GM23248 (cell line): ENCODE data around the gene DNAH11. TPM values are rescaled to one million over a fixed set of nuclear protein-coding genes. Genes with fewer than 3 reads are reported as not detected.

ENCODE experiments used
- DNase-seq: peaks from one replicate; pipeline ENCODE4 v3.0.0-alpha.2; 2015
- H2AFZ ChIP-seq: fragments of 200-600 bp; sonication (generic); 2 replicates; pipeline ENCODE4 v1.6.1; 2016; ENCODE audit warnings: antibody characterized with exemption
- H3F3A ChIP-seq: fragments of 200-600 bp; sonication (generic); 2 replicates; pipeline ENCODE4 v1.6.1; 2016; ENCODE audit warnings: mild to moderate bottlenecking, antibody characterized with exemption, mixed run types; ENCODE audit not compliant: insufficient read depth
- H3K27ac ChIP-seq: fragments of 200-600 bp; sonication (generic); 2 replicates; pipeline ENCODE4 v1.5.1; 2016; ENCODE audit warnings: mild to moderate bottlenecking
- H3K27me3 ChIP-seq: fragments of 200-600 bp; sonication (generic); replicated peaks from 2 replicates; pipeline ENCODE4 v1.6.1; 2016; ENCODE audit warnings: mild to moderate bottlenecking; ENCODE audit not compliant: insufficient read depth
- H3K36me3 ChIP-seq: fragments of 200-600 bp; sonication (generic); 2 replicates; pipeline ENCODE4 v1.6.1; 2016; ENCODE audit warnings: low read depth, mild to moderate bottlenecking
- H3K4me1 ChIP-seq: fragments of 200-600 bp; sonication (generic); 2 replicates; pipeline ENCODE4 v1.6.1; 2016; ENCODE audit warnings: mild to moderate bottlenecking; ENCODE audit not compliant: insufficient read depth
- H3K4me2 ChIP-seq: fragments of 200-600 bp; sonication (generic); one replicate; pipeline ENCODE4 v1.6.1; 2016; ENCODE audit warnings: mild to moderate bottlenecking; ENCODE audit not compliant: unreplicated experiment
- H3K4me3 ChIP-seq: fragments of 200-600 bp; sonication (generic); 2 replicates; pipeline ENCODE4 v1.5.1; 2016; ENCODE audit warnings: mild to moderate bottlenecking
- H3K79me2 ChIP-seq: fragments of 200-600 bp; sonication (generic); 2 replicates; pipeline ENCODE4 v1.6.1; 2016; ENCODE audit warnings: mild to moderate bottlenecking; ENCODE audit not compliant: insufficient read depth
- H3K9ac ChIP-seq: fragments of 200-600 bp; sonication (generic); 2 replicates; pipeline ENCODE4 v1.6.1; 2016; ENCODE audit warnings: mild to moderate bottlenecking
- H3K9me2 ChIP-seq: fragments of 200-600 bp; sonication (generic); 2 replicates; pipeline ENCODE4 v1.6.1; 2016; ENCODE audit warnings: mixed run types, mild to moderate bottlenecking, moderate library complexity; ENCODE audit not compliant: insufficient read depth
- H3K9me3 ChIP-seq: fragments of 200-600 bp; sonication (generic); one replicate; pipeline ENCODE4 v1.6.1; 2017; ENCODE audit warnings: low read depth
- H4K20me1 ChIP-seq: fragments of 200-600 bp; sonication (generic); 2 replicates; pipeline ENCODE4 v1.6.0; 2016; ENCODE audit not compliant: insufficient read depth
- EZH2 ChIP-seq: fragments of 200-600 bp; sonication (generic); IDR thresholded peaks from 2 replicates; pipeline ENCODE4 v1.6.1; 2018; ENCODE audit warnings: antibody characterized with exemption, mild to moderate bottlenecking; ENCODE audit not compliant: insufficient read depth, poor library complexity, severe bottlenecking
- EZH2phosphoT487 ChIP-seq: fragments of 200-600 bp; sonication (generic); IDR thresholded peaks from 2 replicates; pipeline ENCODE4 v1.6.1; 2018; ENCODE audit warnings: antibody characterized with exemption, moderate library complexity, mild to moderate bottlenecking, low read depth; ENCODE audit not compliant: insufficient read depth
- WGBS, 2 experiments: methylation state at CpG; one replicate each; pipeline ENCODE4 v1.1.6; 2015 to 2017; ENCODE audit warnings: low lambda C conversion rate in 2 of 2, low coverage in 1 of 2; ENCODE audit errors: missing lambda C conversion rate in 2 of 2; 5-methylcytosine and 5-hydroxymethylcytosine counted together
- in situ Hi-C: fragments of 300-500 bp; cut with MboI; formaldehyde crosslinking; loops from 2 replicates; pipeline ENCODE4 v1.15.0; 2020
- polyA plus RNA-seq: library from polyadenylated mRNA; unstranded; fragments of >200 nt; fragmentation: Nextera tagmentation; extraction: Ambion mirVana; gene quantifications from 2 replicates; pipeline ENCODE4 v1.2.1, GENCODE V29; 2016
- total RNA-seq: library from RNA; depleted of rRNA; stranded (reverse); fragments of >200 nt; shearing (Covaris generic); gene quantifications from 2 replicates; pipeline ENCODE4 v1.2.3, GENCODE V29; 2014

The DNAH11 gene
- total and polyA plus RNA-seq, 2 experiments from 2014 or later, result 0.91 to 3.1 TPM

GRCh38 chr7:21608465-21608864 is 65.6 kb downstream of the DNAH11 start:
- no peaks in the 10 kb centered on the region for H3K79me2 ChIP-seq
- no peak overlapping the region for H3K4me3 ChIP-seq
- H3K9me3 ChIP-seq, result no peaks in the 10 kb centered on the region
- in situ Hi-C loops, result no loop called here
- peaks cover 6% of the 10 kb centered on the region; the same call in 1 of the 2 replicates for H3K27me3 ChIP-seq
- TF ChIP-seq EZH2 (no peak), EZH2phosphoT487 (no peak)
- no peak overlapping the region for H3K4me2 ChIP-seq
- H3F3A ChIP-seq, result no peaks in the 10 kb centered on the region
- WGBS, 2 experiments, result 22% methylated on average over 3 of the region's 3 CpGs
- H2AFZ ChIP-seq, result no peak overlapping the region
- H3K4me1 ChIP-seq, result no peaks in the 10 kb centered on the region
- no peak for DNase-seq
- no peaks in the 10 kb centered on the region for H3K9me2 ChIP-seq
- no peaks in the 10 kb centered on the region for H4K20me1 ChIP-seq
- H3K36me3 ChIP-seq, result no peaks in the 10 kb centered on the region
- H3K9ac ChIP-seq, result no peak overlapping the region
- no peak overlapping the region for H3K27ac ChIP-seq

GRCh38 chr7:21611129-21611528 is 68.3 kb downstream of the DNAH11 start:
- WGBS, 2 experiments, result 12 to 16% methylated on average over 4 of the region's 4 CpGs
- Histone ChIP-seq H3K4me2 (no peak overlapping the region), H3K9me3 (no peaks in the 10 kb centered on the region), H3K27ac (no peak overlapping the region), H3K36me3 (no peaks in the 10 kb centered on the region), H3K4me1 (no peaks in the 10 kb centered on the region), H4K20me1 (no peaks in the 10 kb centered on the region), H3K79me2 (no peaks in the 10 kb centered on the region), H3K9ac (no peak overlapping the region), H2AFZ (no peak overlapping the region), H3K4me3 (no peak overlapping the region), H3K9me2 (no peaks in the 10 kb centered on the region), H3K27me3 (peaks cover 10% of the 10 kb centered on the region; the same call in 1 of the 2 replicates), H3F3A (no peaks in the 10 kb centered on the region)
- TF ChIP-seq EZH2 (no peak), EZH2phosphoT487 (no peak)
- no peak for DNase-seq
- in situ Hi-C loops, result no loop called here

- H3K79me2 ChIP-seq, result no peaks in the 10 kb centered on the region
- TF ChIP-seq EZH2phosphoT487 (no peak), EZH2 (no peak)
- peaks cover 4% of the 10 kb centered on the region; the same call in 1 of the 2 replicates for H3K27me3 ChIP-seq
- no peak overlapping the region for H2AFZ ChIP-seq
- no peaks in the 10 kb centered on the region for H3K9me2 ChIP-seq
- no peak overlapping the region for H3K27ac ChIP-seq
- no peaks in the 10 kb centered on the region for H4K20me1 ChIP-seq
- H3K4me3 ChIP-seq, result no peak overlapping the region
- H3K9ac ChIP-seq, result no peak overlapping the region
- no peak overlapping the region for H3K4me2 ChIP-seq
- H3K4me1 ChIP-seq, result peaks cover 23% of the 10 kb centered on the region
- no peaks in the 10 kb centered on the region for H3K36me3 ChIP-seq
- in situ Hi-C loops, result no loop called here
- H3F3A ChIP-seq, result peaks cover 9% of the 10 kb centered on the region; the same call in 1 of the 2 replicates
- DNase-seq, result no peak
- no peaks in the 10 kb centered on the region for H3K9me3 ChIP-seq
- 19 to 21% methylated on average over 2 of the region's 2 CpGs for WGBS, 2 experiments
Observed at GRCh38 chr7:21616091-21616490, 73.3 kb downstream of the DNAH11 start.

- in situ Hi-C loops, result no loop called here
- Histone ChIP-seq H3K4me2 (peak overlapping the region; percentile 50), H3K27ac (peak overlapping the region; percentile 35)
Observed at GRCh38 chr7:21616796-21617436, 74.1 kb downstream of the DNAH11 start.

More at GRCh38 chr7:21616796-21617436, 74.1 kb downstream of the DNAH11 start:
- WGBS, 2 experiments, result 34 to 44% methylated on average over 7 of the region's 7 CpGs
- H3K9me3 ChIP-seq, result no peaks in the 10 kb centered on the region
- peaks cover 23% of the 10 kb centered on the region for H3K4me1 ChIP-seq
- no peak overlapping the region for H3K9ac ChIP-seq
- peaks cover 4% of the 10 kb centered on the region; the same call in 1 of the 2 replicates for H3K27me3 ChIP-seq
- TF ChIP-seq EZH2 (no peak), EZH2phosphoT487 (no peak)
- no peaks in the 10 kb centered on the region for H4K20me1 ChIP-seq
- no peak overlapping the region for H2AFZ ChIP-seq
- peaks cover 9% of the 10 kb centered on the region; the same call in 1 of the 2 replicates for H3F3A ChIP-seq
- no peaks in the 10 kb centered on the region for H3K36me3 ChIP-seq
- no peaks in the 10 kb centered on the region for H3K9me2 ChIP-seq
- H3K79me2 ChIP-seq, result no peaks in the 10 kb centered on the region
- DNase-seq, result peak; percentile 47
- no peak overlapping the region for H3K4me3 ChIP-seq
